H1 (cell line): ENCODE measurements around the gene LARP1. TPM values are rescaled to one million over a fixed set of nuclear protein-coding genes. Genes with fewer than 3 reads are reported as not detected.

ENCODE experiments used
- JUN ChIP-seq: IDR thresholded peaks from 2 replicates; pipeline ENCODE4 v1.6.1; 2011; ENCODE audit warnings: low read depth, mild to moderate bottlenecking, improper control_type of control experiment, low read length
- PHF8 ChIP-seq: fragments of 200-600 bp; sonication (generic); conservative IDR thresholded peaks from 2 replicates; pipeline ENCODE4 v1.7.1; 2012; ENCODE audit warnings: low read depth, mild to moderate bottlenecking, inconsistent platforms, low read length, moderate library complexity
- TBP ChIP-seq: IDR thresholded peaks from 2 replicates; pipeline ENCODE4 v1.6.1; 2011; ENCODE audit warnings: low read depth, low read length, improper control_type of control experiment
- polyA plus RNA-seq, 7 experiments: library from polyadenylated mRNA; depleted of rRNA in 3 of 7; stranded (reverse) in 5 of 7; unstranded in 2 of 7; fragments of >200 nt in 5 of 7; fragments of 200-250 nt in 2 of 7; gene quantifications; 1 replicate in 5 of 7; 2 replicates in 1 of 7; 4 replicates in 1 of 7; pipeline versions ENCODE4 v1.2.1 to v1.2.3, GENCODE V29; 2011 to 2013; ENCODE audit warnings: missing spikeins in 2 of 7, mixed read lengths in 2 of 7
- total RNA-seq: library from RNA; stranded (reverse); fragmentation: NEBNext Ultra II Directional; extraction: Animal tissue kit (Norgen Biotek cat#: 25700); gene quantifications from 2 replicates; pipeline ENCODE4 v1.2.1, GENCODE V29; 2021
- TF ChIP-seq, protein P1 (sequence below), 3 experiments: IDR thresholded peaks; 1 replicate in 2 of 3; 2 replicates in 1 of 3; pipeline versions ENCODE4 v1.5.1 to v1.6.1; 2011; ENCODE audit warnings: low read length in 3 of 3, mild to moderate bottlenecking in 3 of 3, inconsistent platforms in 2 of 3, low read depth in 1 of 3, moderate library complexity in 1 of 3; ENCODE audit not compliant: insufficient read depth in 1 of 3; ENCODE audit errors: control extremely low read depth in 1 of 3

The LARP1 gene
- total and polyA plus RNA-seq, 2 of the 8 experiments (the other 6 are each of a cell fraction or from before 2014, with no cell fraction given), result 106 to 422 TPM

DNA sequence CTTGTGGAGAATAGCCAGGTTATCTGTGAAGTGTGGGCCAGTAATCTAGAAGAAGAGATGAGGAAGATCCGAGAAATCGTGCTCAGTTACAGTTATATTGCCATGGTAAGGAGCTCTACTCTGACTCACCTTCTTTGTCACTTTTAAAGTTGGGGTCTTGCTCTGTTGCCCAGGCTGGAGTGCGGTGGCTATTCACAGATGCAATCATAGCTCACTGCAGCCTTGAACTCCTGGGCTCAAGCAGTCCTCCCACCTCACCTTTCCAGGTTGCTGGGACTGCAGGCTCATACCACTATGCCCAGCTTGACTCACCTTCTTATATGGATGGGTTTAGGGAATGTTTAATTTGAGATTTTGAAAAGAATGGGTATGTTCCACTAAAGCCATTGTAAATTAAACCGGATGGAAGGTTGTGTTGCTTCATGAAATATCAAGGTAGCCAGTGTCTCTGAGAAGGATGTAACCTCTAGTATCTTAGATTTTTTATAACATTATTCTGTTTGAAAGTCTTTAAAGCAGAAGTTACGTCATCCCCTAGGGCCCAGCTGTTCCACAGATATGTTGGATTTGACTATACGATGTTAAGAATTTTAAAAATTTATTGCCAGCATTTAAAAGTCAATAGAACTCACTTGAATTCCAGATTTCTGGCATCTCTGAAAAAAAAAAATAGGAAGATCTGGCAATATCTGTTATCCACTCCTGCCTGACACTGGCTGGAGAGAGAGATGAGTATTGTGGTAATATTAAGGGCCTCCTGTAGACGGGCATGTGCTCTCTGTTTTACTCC is 108.3 kb downstream of the LARP1 start (continued):
- TF ChIP-seq, protein P1, sequence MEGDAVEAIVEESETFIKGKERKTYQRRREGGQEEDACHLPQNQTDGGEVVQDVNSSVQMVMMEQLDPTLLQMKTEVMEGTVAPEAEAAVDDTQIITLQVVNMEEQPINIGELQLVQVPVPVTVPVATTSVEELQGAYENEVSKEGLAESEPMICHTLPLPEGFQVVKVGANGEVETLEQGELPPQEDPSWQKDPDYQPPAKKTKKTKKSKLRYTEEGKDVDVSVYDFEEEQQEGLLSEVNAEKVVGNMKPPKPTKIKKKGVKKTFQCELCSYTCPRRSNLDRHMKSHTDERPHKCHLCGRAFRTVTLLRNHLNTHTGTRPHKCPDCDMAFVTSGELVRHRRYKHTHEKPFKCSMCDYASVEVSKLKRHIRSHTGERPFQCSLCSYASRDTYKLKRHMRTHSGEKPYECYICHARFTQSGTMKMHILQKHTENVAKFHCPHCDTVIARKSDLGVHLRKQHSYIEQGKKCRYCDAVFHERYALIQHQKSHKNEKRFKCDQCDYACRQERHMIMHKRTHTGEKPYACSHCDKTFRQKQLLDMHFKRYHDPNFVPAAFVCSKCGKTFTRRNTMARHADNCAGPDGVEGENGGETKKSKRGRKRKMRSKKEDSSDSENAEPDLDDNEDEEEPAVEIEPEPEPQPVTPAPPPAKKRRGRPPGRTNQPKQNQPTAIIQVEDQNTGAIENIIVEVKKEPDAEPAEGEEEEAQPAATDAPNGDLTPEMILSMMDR (IDR thresholded peaks at IDR 0.05; ENCODE audit: control extremely low read depth in 1 of 3, insufficient read depth in 1 of 3, low read depth in 1 of 3, low read length in 3 of 3), result no peak
- TF ChIP-seq PHF8 (no peak), JUN (no peak), TBP (no peak)
